Esophagus muscularis mucosa (tissue), 4 donors: ENCODE measurements around the gene UBASH3A. TPM values are rescaled to one million over a fixed set of nuclear protein-coding genes. Genes with fewer than 3 reads are reported as not detected.

Experiments
- DNase-seq: peaks from one replicate; pipeline ENCODE4 v3.0.0-alpha.2; 2017; ENCODE audit errors: extremely low spot score
- H3K27ac ChIP-seq, 4 donors: fragments of 200-600 bp; sonication (generic); replicated peaks in 1 of 4; 1 replicate in 3 of 4; 2 replicates in 1 of 4; pipeline ENCODE4 v1.5.1; 2016 to 2019; ENCODE audit warnings: mild to moderate bottlenecking in 1 of 4
- H3K27me3 ChIP-seq, 4 donors: fragments of 200-600 bp; sonication (generic); one replicate each; pipeline versions ENCODE4 v1.5.1 to v1.6.0; 2016 to 2019
- H3K36me3 ChIP-seq, 4 donors: fragments of 200-600 bp; sonication (generic); one replicate each; pipeline ENCODE4 v1.5.1; 2016 to 2019
- H3K4me1 ChIP-seq, 4 donors: fragments of 200-600 bp; sonication (generic); one replicate each; pipeline ENCODE4 v1.5.1; 2016 to 2019
- H3K4me3 ChIP-seq, 4 donors: fragments of 200-600 bp; sonication (generic); 1 replicate in 2 of 4; 2 replicates in 2 of 4; pipeline ENCODE4 v1.5.1; 2016 to 2019; ENCODE audit warnings: mild to moderate bottlenecking in 4 of 4, moderate library complexity in 1 of 4
- H3K9me3 ChIP-seq, 4 donors: fragments of 200-600 bp; sonication (generic); 1 replicate in 3 of 4; 2 replicates in 1 of 4; pipeline ENCODE4 v1.5.1; 2016 to 2019
- CTCF ChIP-seq, 3 experiments: fragments of 200-600 bp in 2 of 3; fragments of 450-650 bp in 1 of 3; sonication (generic) in 2 of 3; IDR thresholded peaks; one replicate each; pipeline ENCODE4 v1.5.1; 2017 to 2019; ENCODE audit warnings: antibody characterized with exemption in 3 of 3, mild to moderate bottlenecking in 2 of 3, moderate library complexity in 1 of 3
- EP300 ChIP-seq: sonication (generic); formaldehyde crosslinking; IDR thresholded peaks from one replicate; pipeline ENCODE4 v1.6.1; 2017; ENCODE audit warnings: antibody characterized with exemption
- POLR2A ChIP-seq: fragments of 450-650 bp; IDR thresholded peaks from one replicate; pipeline ENCODE4 v1.6.1; 2017; ENCODE audit warnings: antibody characterized with exemption, moderate library complexity, mild to moderate bottlenecking, low read depth
- POLR2AphosphoS5 ChIP-seq, 2 donors: sonication (generic); formaldehyde crosslinking; IDR thresholded peaks; one replicate each; pipeline ENCODE4 v1.6.1; 2017; ENCODE audit warnings: antibody characterized with exemption in 2 of 2
- WGBS: methylation state at CpG from one replicate; pipeline ENCODE4 v1.1.5; 2018; 5-methylcytosine and 5-hydroxymethylcytosine counted together
- intact Hi-C: fragments of 100-400 bp; cut with DNase I; formaldehyde crosslinking; loops from one replicate; pipeline ENCODE4 v1.15.1; 2023
- total RNA-seq, 4 donors: library from RNA; depleted of rRNA; stranded (reverse); fragments of >200 nt; gene quantifications; one replicate each; pipeline versions ENCODE4 v1.1.0 to v1.2.1, GENCODE V29; 2016

Gene UBASH3A
- total RNA-seq, 4 donors from 2014 or later, result 0.17 to 0.78 (median 0.50) TPM; not detected in 1

- DNase-seq, result no peak
- no peak overlapping the region for H3K4me3 ChIP-seq
- H3K27me3 ChIP-seq, result peaks cover 0 to 26% (median 0%) of the 10 kb centered on the region in 4 donors
- intact Hi-C loops, result no loop called here
- no peak overlapping the region for H3K27ac ChIP-seq
- WGBS, result 85% methylated on average over 9 of the region's 9 CpGs
- peaks cover 0 to 6% (median 0%) of the 10 kb centered on the region in 4 donors for H3K4me1 ChIP-seq
- no peaks in the 10 kb centered on the region for H3K36me3 ChIP-seq
- no peaks in the 10 kb centered on the region for H3K9me3 ChIP-seq
- no peak for TF ChIP-seq CTCF (IDR thresholded peaks at IDR 0.05)
- no peak for TF ChIP-seq POLR2AphosphoS5 (IDR thresholded peaks at IDR 0.05)
- TF ChIP-seq EP300, result no peak
- no peak for TF ChIP-seq POLR2A
Measured at GRCh38 chr21:42473498-42474042, 69.9 kb downstream of the UBASH3A start.

- intact Hi-C loops, result no loop called here
- DNase-seq, result no peak
- H3K36me3 ChIP-seq, result no peaks in the 10 kb centered on the region
- peaks cover 0 to 26% (median 0%) of the 10 kb centered on the region in 4 donors for H3K27me3 ChIP-seq
- H3K27ac ChIP-seq, result no peak overlapping the region
- H3K9me3 ChIP-seq, result no peaks in the 10 kb centered on the region
- 74% methylated on average over 14 of the region's 14 CpGs for WGBS
- H3K4me3 ChIP-seq, result no peak overlapping the region
- no peak for TF ChIP-seq POLR2AphosphoS5 (IDR thresholded peaks at IDR 0.05)
- TF ChIP-seq EP300, result no peak
- no peak for TF ChIP-seq POLR2A
- TF ChIP-seq CTCF (IDR thresholded peaks at IDR 0.05), result no peak
- peaks cover 0 to 6% (median 0%) of the 10 kb centered on the region in 4 donors for H3K4me1 ChIP-seq
Measured at GRCh38 chr21:42474043-42474831, 70.5 kb downstream of the UBASH3A start.

GRCh38 chr21:42475036-42475435, 71.3 kb downstream of the UBASH3A start:
- Histone ChIP-seq H3K4me1 (peaks cover 0 to 6% (median 0%) of the 10 kb centered on the region in 4 donors), H3K4me3 (no peak overlapping the region), H3K27me3 (peaks cover 0 to 26% (median 0%) of the 10 kb centered on the region in 4 donors), H3K9me3 (no peaks in the 10 kb centered on the region), H3K27ac (no peak overlapping the region), H3K36me3 (no peaks in the 10 kb centered on the region)
- intact Hi-C loops, result no loop called here
- TF ChIP-seq POLR2AphosphoS5 (IDR thresholded peaks at IDR 0.05), result no peak
- no peak for TF ChIP-seq EP300
- no peak for TF ChIP-seq CTCF (IDR thresholded peaks at IDR 0.05)
- TF ChIP-seq POLR2A, result no peak
- no peak for DNase-seq
- 79% methylated on average over 7 of the region's 7 CpGs for WGBS

GRCh38 chr21:42475526-42476387, 72.1 kb downstream of the UBASH3A start:
- H3K9me3 ChIP-seq, result no peaks in the 10 kb centered on the region
- 89% methylated on average over 18 of the region's 18 CpGs for WGBS
- no peak overlapping the region for H3K27ac ChIP-seq
- no peak overlapping the region for H3K4me3 ChIP-seq
- intact Hi-C loops, result no loop called here
- TF ChIP-seq CTCF (IDR thresholded peaks at IDR 0.05) (no peak), POLR2A (no peak), EP300 (no peak), POLR2AphosphoS5 (IDR thresholded peaks at IDR 0.05) (no peak)
- H3K4me1 ChIP-seq, result peaks cover 0 to 6% (median 0%) of the 10 kb centered on the region in 4 donors
- DNase-seq, result no peak
- H3K27me3 ChIP-seq, result peaks cover 0 to 26% (median 0%) of the 10 kb centered on the region in 4 donors
- no peaks in the 10 kb centered on the region for H3K36me3 ChIP-seq
